Skeletal muscle satellite cell (primary cell): ENCODE measurements around the gene LFNG.

Source experiments
- H3K27me3 ChIP-seq: 2 replicates; pipeline ENCODE4 v1.7.0; 2013; ENCODE audit warnings: low read length; ENCODE audit not compliant: control insufficient read depth, insufficient read depth
- H3K36me3 ChIP-seq: 2 replicates; pipeline ENCODE4 v1.7.0; 2013; ENCODE audit warnings: mild to moderate bottlenecking, control low read depth, low read length; ENCODE audit not compliant: insufficient read depth
- H3K4me1 ChIP-seq: 2 replicates; pipeline ENCODE4 v1.7.0; 2013; ENCODE audit warnings: low read length; ENCODE audit not compliant: control insufficient read depth, insufficient read depth
- H3K4me2 ChIP-seq: 2 replicates; pipeline ENCODE4 v1.7.0; 2013; ENCODE audit warnings: mild to moderate bottlenecking, low read length
- H3K4me3 ChIP-seq: 2 replicates; pipeline ENCODE4 v1.7.0; 2013; ENCODE audit warnings: low read length
- H3K9ac ChIP-seq: 2 replicates; pipeline ENCODE4 v1.7.0; 2013; ENCODE audit warnings: mild to moderate bottlenecking, low read depth, low read length, moderate library complexity
- H3K9me3 ChIP-seq: replicated peaks from 2 replicates; pipeline ENCODE4 v1.7.0; 2013; ENCODE audit warnings: mild to moderate bottlenecking, control low read depth, low read length

LFNG gene

GRCh38 chr7:2513702-2514101, 5.9 kb upstream of the LFNG start:
- Histone ChIP-seq H3K36me3 (no peaks in the 10 kb centered on the region), H3K9me3 (no peaks in the 10 kb centered on the region), H3K9ac (no peak overlapping the region), H3K4me1 (peaks cover 60% of the 10 kb centered on the region), H3K4me2 (no peak overlapping the region), H3K27me3 (no peaks in the 10 kb centered on the region), H3K4me3 (no peak overlapping the region)

GRCh38 chr7:2514473-2515423, 4.8 kb upstream of the LFNG start:
- Histone ChIP-seq H3K36me3 (no peaks in the 10 kb centered on the region), H3K9me3 (no peaks in the 10 kb centered on the region), H3K4me3 (no peak overlapping the region), H3K4me2 (no peak overlapping the region), H3K4me1 (peaks cover 58% of the 10 kb centered on the region), H3K27me3 (no peaks in the 10 kb centered on the region), H3K9ac (no peak overlapping the region)

DNA sequence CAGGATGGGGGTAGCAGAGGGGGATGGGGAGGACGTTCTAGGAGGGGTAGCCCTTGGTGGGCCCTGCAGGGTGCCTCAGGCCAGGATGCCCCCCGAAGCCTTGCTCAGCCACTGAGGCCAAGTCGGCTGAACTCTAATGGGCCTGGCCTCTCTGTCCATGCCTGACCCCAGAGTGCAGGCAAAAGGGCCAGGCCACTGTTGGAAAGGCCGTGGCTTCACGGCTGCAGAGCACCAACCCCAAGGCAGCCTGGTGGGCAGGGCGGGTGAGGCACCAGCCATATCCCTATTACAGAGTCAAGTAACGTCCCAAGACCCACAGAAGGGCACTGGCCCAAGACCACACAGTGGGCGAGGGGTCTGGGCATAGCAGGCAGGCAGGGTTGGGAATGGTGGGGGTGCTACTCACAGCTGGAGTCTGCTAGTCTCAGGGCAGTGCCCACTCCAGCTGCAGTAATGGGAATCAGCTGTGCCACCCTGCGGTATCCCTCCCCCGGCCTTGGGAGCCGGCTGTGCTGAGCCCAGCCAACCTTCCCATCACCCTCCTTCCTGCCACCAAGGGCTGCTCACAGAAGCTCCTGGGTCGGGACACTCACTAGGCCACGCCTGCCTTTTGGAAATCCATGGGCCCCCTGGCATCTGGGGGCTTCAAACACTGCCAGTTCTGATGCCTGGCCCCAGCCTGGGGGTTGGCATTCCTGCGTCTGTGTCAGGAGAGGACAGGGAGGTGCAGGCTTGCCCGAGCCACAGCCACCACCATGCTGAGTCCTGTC, 4.0 kb upstream of the LFNG start:
- H3K9ac ChIP-seq: peak overlapping the region; percentile 68
- H3K27me3 ChIP-seq: no peaks in the 10 kb centered on the region
- no peaks in the 10 kb centered on the region for H3K9me3 ChIP-seq
- peaks cover 59% of the 10 kb centered on the region for H3K4me1 ChIP-seq
- H3K4me2 ChIP-seq: peak overlapping the region; percentile 8
- no peak overlapping the region for H3K4me3 ChIP-seq
- no peaks in the 10 kb centered on the region for H3K36me3 ChIP-seq

GRCh38 chr7:2516194-2516555, 3.4 kb upstream of the LFNG start:
- Histone ChIP-seq H3K4me3 (no peak overlapping the region), H3K9me3 (no peaks in the 10 kb centered on the region), H3K36me3 (no peaks in the 10 kb centered on the region), H3K4me2 (no peak overlapping the region), H3K9ac (peak overlapping the region; percentile 68), H3K4me1 (peaks cover 57% of the 10 kb centered on the region), H3K27me3 (no peaks in the 10 kb centered on the region)

- H3K36me3 ChIP-seq: no peaks in the 10 kb centered on the region
- H3K27me3 ChIP-seq: no peaks in the 10 kb centered on the region
- H3K9ac ChIP-seq: peak overlapping the region; percentile 68
- no peaks in the 10 kb centered on the region for H3K9me3 ChIP-seq
- peak overlapping the region; percentile 46 for H3K4me3 ChIP-seq
- peaks cover 58% of the 10 kb centered on the region for H3K4me1 ChIP-seq
- peak overlapping the region; percentile 74 for H3K4me2 ChIP-seq
Observed at GRCh38 chr7:2517026-2517425, 2.5 kb upstream of the LFNG start.

DNA sequence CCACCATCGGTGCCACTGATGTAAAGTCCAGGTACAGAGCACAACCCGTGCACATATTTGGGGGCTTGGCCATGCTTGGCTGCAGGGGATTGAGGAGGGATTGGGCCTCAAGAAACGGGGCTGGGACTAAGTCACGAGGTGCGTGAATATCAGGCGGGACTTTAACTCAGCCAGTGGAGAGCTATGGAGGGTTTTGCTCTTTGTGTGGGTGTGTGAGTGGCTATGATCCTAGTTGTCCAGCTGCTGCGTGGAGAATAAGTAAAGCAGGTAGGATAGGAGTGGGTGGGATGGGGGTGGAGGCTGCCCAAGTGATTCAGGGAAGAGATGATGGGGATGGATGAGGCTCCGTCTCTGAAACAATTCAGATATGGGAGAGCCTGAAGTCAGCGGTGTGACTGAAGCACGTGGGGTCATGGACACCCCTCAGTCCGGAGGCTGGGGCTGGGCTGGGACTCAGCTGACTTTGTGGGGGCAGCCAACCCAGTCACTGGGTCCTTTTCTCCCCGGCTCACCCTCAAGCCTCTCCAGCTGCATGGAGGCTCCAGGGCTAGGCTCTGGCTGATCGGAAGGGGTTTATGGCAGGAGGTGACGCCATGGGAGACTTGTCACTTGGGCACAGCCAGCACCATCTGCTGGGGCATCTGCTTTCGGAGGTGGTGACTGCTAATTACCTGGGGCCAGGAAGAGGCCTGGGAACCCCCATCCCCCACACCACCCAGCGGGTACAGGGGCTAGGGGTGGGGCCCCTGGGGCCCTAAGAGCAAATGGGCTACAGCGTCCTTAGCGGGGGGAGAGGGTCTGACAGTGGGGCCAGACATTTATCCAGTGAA, 1.7 kb upstream of the LFNG start:
- peak overlapping the region; percentile 74 for H3K4me2 ChIP-seq
- no peaks in the 10 kb centered on the region for H3K36me3 ChIP-seq
- peaks cover 61% of the 10 kb centered on the region for H3K4me1 ChIP-seq
- H3K9me3 ChIP-seq: no peaks in the 10 kb centered on the region
- H3K4me3 ChIP-seq: peak overlapping the region; percentile 46
- H3K27me3 ChIP-seq: no peaks in the 10 kb centered on the region
- H3K9ac ChIP-seq: peak overlapping the region; percentile 47

- peak overlapping the region; percentile 65 for H3K4me3 ChIP-seq
- H3K27me3 ChIP-seq: no peaks in the 10 kb centered on the region
- peak overlapping the region; percentile 80 for H3K4me2 ChIP-seq
- H3K9me3 ChIP-seq: no peaks in the 10 kb centered on the region
- H3K36me3 ChIP-seq: no peaks in the 10 kb centered on the region
- H3K9ac ChIP-seq: peak overlapping the region; percentile 12
- peaks cover 70% of the 10 kb centered on the region for H3K4me1 ChIP-seq
Observed at GRCh38 chr7:2518737-2519118, 846 bp upstream of the LFNG start.

DNA sequence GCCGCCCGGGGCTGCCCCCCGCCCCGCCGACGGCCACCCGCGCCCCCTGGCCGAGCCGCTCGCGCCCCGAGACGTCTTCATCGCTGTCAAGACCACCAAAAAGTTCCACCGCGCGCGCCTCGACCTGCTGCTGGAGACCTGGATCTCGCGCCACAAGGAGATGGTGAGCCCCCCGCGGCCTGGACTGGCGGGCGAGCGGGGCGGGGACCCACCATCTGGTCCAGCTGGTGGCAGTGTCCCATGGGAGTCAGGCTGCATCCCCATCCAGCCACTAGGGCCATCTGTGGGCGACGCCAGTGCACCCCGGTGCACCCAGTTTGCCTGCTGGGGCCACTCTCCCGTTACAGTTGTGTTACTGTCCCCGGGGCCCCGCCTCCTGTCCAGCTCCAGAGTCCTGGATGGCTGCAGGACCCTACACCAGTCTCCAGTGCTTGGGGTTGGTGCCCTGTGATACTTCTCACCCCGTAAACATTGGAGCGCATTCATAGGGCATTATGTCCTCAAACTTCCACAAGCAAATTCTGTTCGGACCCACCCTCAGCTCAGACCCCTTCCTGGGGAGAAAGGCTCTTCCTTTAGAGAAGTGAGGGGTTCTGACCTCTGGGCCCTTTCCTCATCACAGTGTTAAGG, 672 bp downstream of the LFNG start:
- H3K9ac ChIP-seq: peak overlapping the region; percentile 68
- H3K4me2 ChIP-seq: peak overlapping the region; percentile 87
- no peaks in the 10 kb centered on the region for H3K36me3 ChIP-seq
- H3K27me3 ChIP-seq: no peaks in the 10 kb centered on the region
- peaks cover 77% of the 10 kb centered on the region for H3K4me1 ChIP-seq
- no peaks in the 10 kb centered on the region for H3K9me3 ChIP-seq
- peak overlapping the region; percentile 73 for H3K4me3 ChIP-seq

DNA sequence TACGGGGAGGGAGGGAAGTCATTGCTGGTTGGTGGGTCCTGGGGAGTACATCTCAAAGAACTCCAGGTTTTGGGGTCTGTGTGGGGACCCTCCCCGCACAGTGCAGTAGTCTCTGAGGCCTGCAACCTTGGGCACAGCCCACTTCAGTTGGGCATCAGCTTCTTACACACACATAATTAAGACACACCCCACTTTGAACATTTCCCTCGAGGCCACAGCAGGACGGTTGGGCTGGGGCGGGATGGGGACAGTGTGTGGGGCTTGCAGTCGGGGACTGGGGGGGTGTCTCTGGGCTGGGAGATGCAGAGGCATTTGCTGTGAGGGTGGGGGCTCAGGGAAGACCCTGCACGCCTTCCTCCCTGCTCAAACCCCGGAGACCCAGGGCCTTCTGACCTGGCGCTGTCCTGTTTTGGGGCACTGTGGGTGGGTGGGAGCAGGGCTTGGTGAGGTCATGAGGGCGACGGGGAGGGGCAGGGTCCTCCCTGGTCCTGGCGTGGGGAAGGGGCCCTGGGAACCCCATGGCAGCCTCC, 1.3 kb downstream of the LFNG start:
- Histone ChIP-seq H3K27me3 (no peaks in the 10 kb centered on the region), H3K4me3 (peak overlapping the region; percentile 73), H3K4me2 (peak overlapping the region; percentile 87), H3K9ac (peak overlapping the region; percentile 68), H3K4me1 (peaks cover 71% of the 10 kb centered on the region), H3K9me3 (no peaks in the 10 kb centered on the region), H3K36me3 (peaks cover 4% of the 10 kb centered on the region)

GRCh38 chr7:2521341-2521745, 1.8 kb downstream of the LFNG start:
- Histone ChIP-seq H3K4me3 (peak overlapping the region; percentile 73), H3K27me3 (no peaks in the 10 kb centered on the region), H3K36me3 (peaks cover 8% of the 10 kb centered on the region), H3K4me2 (peak overlapping the region; percentile 87), H3K9me3 (no peaks in the 10 kb centered on the region), H3K9ac (peak overlapping the region; percentile 56), H3K4me1 (peaks cover 66% of the 10 kb centered on the region)
